GM23338 (cell line): ENCODE data around the gene OSBPL7. TPM values are rescaled to one million over a fixed set of nuclear protein-coding genes. Genes with fewer than 3 reads are reported as not detected.

Experiments
- ATAC-seq: fragments of 200-7000 bp; cut with Tn5 transposase; 3 replicates; pipeline ENCODE4 v1.9.1; 2020
- DNase-seq: peaks from one replicate; pipeline ENCODE4 v3.0.0-alpha.2; 2015; ENCODE audit warnings: low spot score
- H2AFZ ChIP-seq: fragments of 200-600 bp; sonication (generic); 2 replicates; pipeline ENCODE4 v1.8.0; 2016; ENCODE audit warnings: antibody characterized with exemption, mild to moderate bottlenecking, moderate library complexity
- H3F3A ChIP-seq: fragments of 200-600 bp; sonication (generic); replicated peaks from 2 replicates; pipeline ENCODE4 v1.8.0; 2017; ENCODE audit warnings: antibody characterized with exemption, mixed run types, low read depth
- H3K27ac ChIP-seq: fragments of 200-600 bp; sonication (generic); 2 replicates; pipeline ENCODE4 v1.6.1; 2016; ENCODE audit warnings: low read depth
- H3K27me3 ChIP-seq: fragments of 200-600 bp; sonication (generic); 2 replicates; pipeline ENCODE4 v1.8.0; 2016; ENCODE audit warnings: mild to moderate bottlenecking, mixed run types, moderate library complexity; ENCODE audit not compliant: insufficient read depth
- H3K36me3 ChIP-seq: fragments of 200-600 bp; sonication (generic); 2 replicates; pipeline ENCODE4 v1.8.0; 2016; ENCODE audit warnings: mild to moderate bottlenecking; ENCODE audit not compliant: insufficient read depth
- H3K4me1 ChIP-seq: fragments of 200-600 bp; sonication (generic); 2 replicates; pipeline ENCODE4 v1.8.0; 2016; ENCODE audit warnings: mild to moderate bottlenecking, moderate library complexity; ENCODE audit not compliant: insufficient read depth
- H3K4me2 ChIP-seq: fragments of 200-600 bp; sonication (generic); 2 replicates; pipeline ENCODE4 v1.7.1; 2017; ENCODE audit warnings: mixed run types
- H3K4me3 ChIP-seq: fragments of 200-600 bp; sonication (generic); 2 replicates; pipeline ENCODE4 v1.6.1; 2016; ENCODE audit warnings: mixed run types
- H3K79me2 ChIP-seq: fragments of 200-600 bp; sonication (generic); replicated peaks from 2 replicates; pipeline ENCODE4 v1.8.0; 2017; ENCODE audit warnings: mild to moderate bottlenecking; ENCODE audit not compliant: insufficient read depth
- H3K9me2 ChIP-seq: fragments of 200-600 bp; sonication (generic); 2 replicates; pipeline ENCODE4 v1.8.0; 2017; ENCODE audit not compliant: insufficient read depth
- H4K20me1 ChIP-seq: fragments of 200-600 bp; sonication (generic); replicated peaks from 2 replicates; pipeline ENCODE4 v1.8.0; 2017; ENCODE audit warnings: mild to moderate bottlenecking; ENCODE audit not compliant: insufficient read depth
- H3K27ac Mint-ChIP-seq: 2 replicates; pipeline ENCODE4 v1.8.0; 2020; ENCODE audit warnings: inconsistent platforms, mild to moderate bottlenecking, moderate library complexity, mixed read lengths
- H3K27me3 Mint-ChIP-seq: 3 replicates; pipeline ENCODE4 v1.8.0; 2022; ENCODE audit warnings: low read depth, mild to moderate bottlenecking, moderate library complexity, mixed read lengths, inconsistent platforms; ENCODE audit not compliant: insufficient read depth, poor library complexity
- H3K36me3 Mint-ChIP-seq: 3 replicates; pipeline ENCODE4 v1.8.0; 2021; ENCODE audit warnings: low read depth, mild to moderate bottlenecking, inconsistent platforms, moderate library complexity, mixed read lengths
- H3K4me1 Mint-ChIP-seq: 3 replicates; pipeline ENCODE4 v1.8.0; 2020; ENCODE audit warnings: mild to moderate bottlenecking, inconsistent platforms, mixed read lengths
- H3K4me3 Mint-ChIP-seq: 3 replicates; pipeline ENCODE4 v1.8.0; 2021; ENCODE audit warnings: moderate library complexity, mild to moderate bottlenecking, inconsistent platforms, mixed read lengths
- H3K9me3 Mint-ChIP-seq: 3 replicates; pipeline ENCODE4 v1.8.0; 2020; ENCODE audit warnings: moderate library complexity, mild to moderate bottlenecking, inconsistent platforms, mixed read lengths
- CREB1 ChIP-seq: fragments of 250-450 bp; sonication (Bioruptor Pico); IDR thresholded peaks from 2 replicates; pipeline ENCODE4 v1.5.0; 2020; ENCODE audit warnings: low read depth, mild to moderate bottlenecking, moderate library complexity
- CTCF ChIP-seq, 2 experiments: fragments of 200-600 bp in 1 of 2; sonication (generic) in 1 of 2; conservative IDR thresholded peaks; 2 replicates each; pipeline versions ENCODE4 v1.5.1 to v1.6.1; 2016 to 2017; ENCODE audit warnings: antibody characterized with exemption in 2 of 2, low read depth in 2 of 2, mild to moderate bottlenecking in 2 of 2, moderate library complexity in 1 of 2
- EZH2 ChIP-seq: fragments of 200-600 bp; sonication (generic); IDR thresholded peaks from one replicate; pipeline ENCODE4 v1.8.0; 2017; ENCODE audit warnings: antibody characterized with exemption, mild to moderate bottlenecking, low read depth; ENCODE audit not compliant: unreplicated experiment
- EZH2phosphoT487 ChIP-seq: fragments of 200-600 bp; sonication (generic); IDR thresholded peaks from one replicate; pipeline ENCODE4 v1.8.1; 2018; ENCODE audit warnings: antibody characterized with exemption; ENCODE audit not compliant: unreplicated experiment
- JUNB ChIP-seq: IDR thresholded peaks from one replicate; pipeline ENCODE4 v1.6.1; 2016; ENCODE audit warnings: antibody characterized with exemption; ENCODE audit not compliant: unreplicated experiment
- NANOG ChIP-seq: IDR thresholded peaks from 2 replicates; pipeline ENCODE4 v1.6.1; 2016; ENCODE audit warnings: antibody characterized with exemption, borderline replicate concordance
- POLR2AphosphoS5 ChIP-seq: IDR thresholded peaks from 2 replicates; pipeline ENCODE4 v1.6.1; 2016; ENCODE audit warnings: antibody characterized with exemption, low read depth
- STAT1 ChIP-seq: IDR thresholded peaks from one replicate; pipeline ENCODE4 v1.6.1; 2016; ENCODE audit warnings: antibody characterized with exemption; ENCODE audit not compliant: unreplicated experiment
- ZNF114 ChIP-seq: fragments of 250-450 bp; sonication (Bioruptor Pico); IDR thresholded peaks from 2 replicates; pipeline ENCODE4 v1.5.0; 2020; ENCODE audit warnings: mild to moderate bottlenecking, moderate library complexity
- polyA plus RNA-seq: library from polyadenylated mRNA; unstranded; fragments of >200 nt; fragmentation: Nextera tagmentation; extraction: Ambion mirVana; gene quantifications from 2 replicates; pipeline ENCODE4 v1.2.1, GENCODE V29; 2016
- total RNA-seq: library from RNA; depleted of rRNA; stranded (reverse); fragments of >200 nt; shearing (Covaris generic); gene quantifications from 2 replicates; pipeline ENCODE4 v1.2.3, GENCODE V29; 2014
- TF ChIP-seq, protein P1 (sequence below): IDR thresholded peaks from one replicate; pipeline ENCODE4 v1.6.1; 2018; ENCODE audit warnings: antibody characterized with exemption; ENCODE audit not compliant: unreplicated experiment
- TF ChIP-seq, protein P2 (sequence below): IDR thresholded peaks from 2 replicates; pipeline ENCODE4 v1.6.1; 2016; ENCODE audit warnings: antibody characterized with exemption

OSBPL7 gene
- total and polyA plus RNA-seq, 2 experiments from 2014 or later = 3.4 to 8.1 TPM

GRCh38 chr17:47813077-47813476 lies 8.5 kb downstream of the OSBPL7 start:
- Histone ChIP-seq H3K36me3 (no peaks in the 10 kb centered on the region), H4K20me1 (no peaks in the 10 kb centered on the region), H3K4me2 (no peak overlapping the region), H3K9me2 (no peaks in the 10 kb centered on the region), H3K4me1 (no peaks in the 10 kb centered on the region), H2AFZ (no peak overlapping the region), H3K79me2 (no peaks in the 10 kb centered on the region), H3F3A (no peaks in the 10 kb centered on the region), H3K27me3 (no peaks in the 10 kb centered on the region), H3K4me3 (no peak overlapping the region), H3K27ac (no peak overlapping the region)
- ATAC-seq (no peak), DNase-seq (no peak)
- no peak for TF ChIP-seq NANOG
- no peaks in the 10 kb centered on the region; the same call in 2 of the 3 replicates for H3K9me3 Mint-ChIP-seq
- no peak overlapping the region for H3K27ac Mint-ChIP-seq
- peaks cover 2% of the 10 kb centered on the region for H3K27me3 Mint-ChIP-seq
- H3K4me3 Mint-ChIP-seq = no peak overlapping the region
- peaks cover 7% of the 10 kb centered on the region; the same call in 2 of the 3 replicates for H3K4me1 Mint-ChIP-seq
- H3K36me3 Mint-ChIP-seq = peaks cover 7% of the 10 kb centered on the region; the same call in 1 of the 3 replicates

DNA sequence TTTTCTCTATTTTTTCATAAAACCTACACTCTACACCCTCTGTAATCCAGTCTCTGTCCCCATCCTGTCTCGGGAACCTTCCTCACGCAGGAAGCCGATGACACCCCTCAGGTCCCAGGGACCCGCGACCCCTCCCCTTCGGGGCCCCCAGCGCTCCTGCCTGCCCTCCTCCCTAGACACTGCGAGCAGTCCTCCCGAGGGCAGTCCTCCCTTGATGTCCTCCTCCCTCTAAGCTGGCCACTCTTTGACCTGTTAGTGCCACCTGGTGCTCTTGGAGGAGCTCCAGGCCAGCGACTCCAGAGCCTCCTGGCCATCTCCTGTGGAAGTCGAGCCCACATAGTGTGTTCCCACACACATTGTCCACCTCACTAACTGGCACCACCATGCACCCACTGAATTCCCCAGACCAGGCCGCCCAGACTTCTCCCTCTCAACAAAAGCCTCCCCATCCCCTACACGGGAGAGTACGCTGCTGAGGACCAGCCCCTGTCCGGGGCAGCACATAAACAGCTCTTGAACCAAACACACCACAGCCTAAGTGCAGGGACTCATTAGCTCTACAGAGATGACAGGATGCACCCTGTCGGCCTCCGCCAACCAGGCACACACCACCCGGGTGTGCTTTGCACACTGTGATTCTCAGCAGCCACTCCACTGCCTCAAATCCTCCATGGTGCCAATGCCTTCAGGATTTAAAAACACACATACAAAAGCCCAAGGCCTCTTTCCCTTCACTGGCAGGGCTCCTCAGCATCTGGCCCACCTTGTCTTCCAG lies 9.3 kb downstream of the OSBPL7 start:
- H3K4me2 ChIP-seq = no peak overlapping the region
- TF ChIP-seq STAT1 = no peak
- TF ChIP-seq EZH2phosphoT487 = no peak
- TF ChIP-seq, protein P1, sequence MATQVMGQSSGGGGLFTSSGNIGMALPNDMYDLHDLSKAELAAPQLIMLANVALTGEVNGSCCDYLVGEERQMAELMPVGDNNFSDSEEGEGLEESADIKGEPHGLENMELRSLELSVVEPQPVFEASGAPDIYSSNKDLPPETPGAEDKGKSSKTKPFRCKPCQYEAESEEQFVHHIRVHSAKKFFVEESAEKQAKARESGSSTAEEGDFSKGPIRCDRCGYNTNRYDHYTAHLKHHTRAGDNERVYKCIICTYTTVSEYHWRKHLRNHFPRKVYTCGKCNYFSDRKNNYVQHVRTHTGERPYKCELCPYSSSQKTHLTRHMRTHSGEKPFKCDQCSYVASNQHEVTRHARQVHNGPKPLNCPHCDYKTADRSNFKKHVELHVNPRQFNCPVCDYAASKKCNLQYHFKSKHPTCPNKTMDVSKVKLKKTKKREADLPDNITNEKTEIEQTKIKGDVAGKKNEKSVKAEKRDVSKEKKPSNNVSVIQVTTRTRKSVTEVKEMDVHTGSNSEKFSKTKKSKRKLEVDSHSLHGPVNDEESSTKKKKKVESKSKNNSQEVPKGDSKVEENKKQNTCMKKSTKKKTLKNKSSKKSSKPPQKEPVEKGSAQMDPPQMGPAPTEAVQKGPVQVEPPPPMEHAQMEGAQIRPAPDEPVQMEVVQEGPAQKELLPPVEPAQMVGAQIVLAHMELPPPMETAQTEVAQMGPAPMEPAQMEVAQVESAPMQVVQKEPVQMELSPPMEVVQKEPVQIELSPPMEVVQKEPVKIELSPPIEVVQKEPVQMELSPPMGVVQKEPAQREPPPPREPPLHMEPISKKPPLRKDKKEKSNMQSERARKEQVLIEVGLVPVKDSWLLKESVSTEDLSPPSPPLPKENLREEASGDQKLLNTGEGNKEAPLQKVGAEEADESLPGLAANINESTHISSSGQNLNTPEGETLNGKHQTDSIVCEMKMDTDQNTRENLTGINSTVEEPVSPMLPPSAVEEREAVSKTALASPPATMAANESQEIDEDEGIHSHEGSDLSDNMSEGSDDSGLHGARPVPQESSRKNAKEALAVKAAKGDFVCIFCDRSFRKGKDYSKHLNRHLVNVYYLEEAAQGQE = no peak
- no peak for TF ChIP-seq NANOG
- no peak for TF ChIP-seq CREB1 (CRISPR knock-in tag)
- TF ChIP-seq EZH2 = no peak
- no peak for TF ChIP-seq POLR2AphosphoS5
- TF ChIP-seq CTCF (conservative IDR thresholded peaks at IDR 0.05; ENCODE audit: low read depth in 2 of 2) = no peak
- no peak for TF ChIP-seq ZNF114
- TF ChIP-seq, protein P2, sequence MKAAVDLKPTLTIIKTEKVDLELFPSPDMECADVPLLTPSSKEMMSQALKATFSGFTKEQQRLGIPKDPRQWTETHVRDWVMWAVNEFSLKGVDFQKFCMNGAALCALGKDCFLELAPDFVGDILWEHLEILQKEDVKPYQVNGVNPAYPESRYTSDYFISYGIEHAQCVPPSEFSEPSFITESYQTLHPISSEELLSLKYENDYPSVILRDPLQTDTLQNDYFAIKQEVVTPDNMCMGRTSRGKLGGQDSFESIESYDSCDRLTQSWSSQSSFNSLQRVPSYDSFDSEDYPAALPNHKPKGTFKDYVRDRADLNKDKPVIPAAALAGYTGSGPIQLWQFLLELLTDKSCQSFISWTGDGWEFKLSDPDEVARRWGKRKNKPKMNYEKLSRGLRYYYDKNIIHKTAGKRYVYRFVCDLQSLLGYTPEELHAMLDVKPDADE = no peak
- no peak for TF ChIP-seq JUNB
- no peak overlapping the region for H3K4me3 ChIP-seq
- H3K9me2 ChIP-seq = no peaks in the 10 kb centered on the region
- Mint-ChIP-seq H3K4me1 (peaks cover 7% of the 10 kb centered on the region; the same call in 2 of the 3 replicates), H3K4me3 (no peak overlapping the region), H3K36me3 (peaks cover 7% of the 10 kb centered on the region; the same call in 1 of the 3 replicates), H3K27ac (no peak overlapping the region), H3K27me3 (peaks cover 2% of the 10 kb centered on the region), H3K9me3 (no peaks in the 10 kb centered on the region; the same call in 2 of the 3 replicates)
- no peaks in the 10 kb centered on the region for H3K27me3 ChIP-seq
- H3K79me2 ChIP-seq = no peaks in the 10 kb centered on the region
- ATAC-seq (no peak), DNase-seq (no peak)
- H4K20me1 ChIP-seq = no peaks in the 10 kb centered on the region
- no peak overlapping the region for H3K27ac ChIP-seq
- H3F3A ChIP-seq = no peaks in the 10 kb centered on the region
- H3K36me3 ChIP-seq = no peaks in the 10 kb centered on the region
- H2AFZ ChIP-seq = no peak overlapping the region
- no peaks in the 10 kb centered on the region for H3K4me1 ChIP-seq
